WTC11 (cell line): ENCODE measurements around the gene MVD. TPM values are rescaled to one million over a fixed set of nuclear protein-coding genes. Genes with fewer than 3 reads are reported as not detected.

Experiments
- ATAC-seq: fragments of 200-7000 bp; cut with Tn5 transposase; 2 replicates; pipeline ENCODE4 v1.10.0; 2021; ENCODE audit warnings: mild to moderate bottlenecking, moderate library complexity
- CTCF ChIA-PET: fragments of 300-600 bp; sonication (Branson Sonifier 250); formaldehyde crosslinking; loops from one replicate; lab custom pipeline; 2021; ENCODE audit warnings: antibody characterized with exemption; lab: Charles Lee
- POLR2A ChIA-PET: fragments of 350-600 bp; sonication (Branson Sonifier 250); formaldehyde crosslinking; loops from one replicate; lab custom pipeline; 2021; ENCODE audit warnings: antibody characterized with exemption; lab: Charles Lee
- DNase-seq: peaks from one replicate; pipeline ENCODE4 v3.0.0; 2021; ENCODE audit warnings: low spot score
- H3K27ac Mint-ChIP-seq: 2 replicates; pipeline ENCODE4 v1.8.0; 2021; ENCODE audit warnings: mixed read lengths
- H3K27me3 Mint-ChIP-seq: 2 replicates; pipeline ENCODE4 v1.8.0; 2021; ENCODE audit warnings: low read depth, mild to moderate bottlenecking, moderate library complexity, mixed read lengths
- H3K36me3 Mint-ChIP-seq: 2 replicates; pipeline ENCODE4 v1.8.0; 2021; ENCODE audit warnings: mixed read lengths
- H3K4me1 Mint-ChIP-seq: 2 replicates; pipeline ENCODE4 v1.8.0; 2022; ENCODE audit warnings: mixed read lengths
- H3K4me3 Mint-ChIP-seq: 2 replicates; pipeline ENCODE4 v1.8.0; 2021; ENCODE audit warnings: mild to moderate bottlenecking, moderate library complexity, mixed read lengths
- H3K9me3 Mint-ChIP-seq: 2 replicates; pipeline ENCODE4 v1.8.0; 2021; ENCODE audit warnings: mixed read lengths
- AR ChIP-seq: fragments of 250-450 bp; sonication (Bioruptor Pico); IDR thresholded peaks from 2 replicates; pipeline ENCODE4 v1.9.0; 2021; ENCODE audit warnings: mild to moderate bottlenecking
- ATF3 ChIP-seq: sonication (generic); formaldehyde crosslinking; conservative IDR thresholded peaks from 2 replicates; pipeline ENCODE4 v1.8.1; 2022; ENCODE audit warnings: mild to moderate bottlenecking, missing genetic modification reagents
- CBFB ChIP-seq: sonication (generic); formaldehyde crosslinking; IDR thresholded peaks from 2 replicates; pipeline ENCODE4 v1.8.1; 2022; ENCODE audit warnings: mild to moderate bottlenecking, low read depth, missing genetic modification reagents
- CTCF ChIP-seq: fragments of 200-600 bp; IDR thresholded peaks from 2 replicates; pipeline ENCODE4 v1.8.0; 2022; ENCODE audit warnings: antibody characterized with exemption
- E2F5 ChIP-seq: sonication (generic); formaldehyde crosslinking; IDR thresholded peaks from 2 replicates; pipeline ENCODE4 v1.8.1; 2022; ENCODE audit warnings: mild to moderate bottlenecking, moderate library complexity, missing genetic modification reagents
- ETV6 ChIP-seq: sonication (generic); formaldehyde crosslinking; IDR thresholded peaks from 2 replicates; pipeline ENCODE4 v1.8.1; 2022; ENCODE audit warnings: mild to moderate bottlenecking, missing genetic modification reagents
- FOXJ3 ChIP-seq: sonication (generic); formaldehyde crosslinking; IDR thresholded peaks from 2 replicates; pipeline ENCODE4 v1.9.0; 2021; ENCODE audit warnings: missing genetic modification reagents, mild to moderate bottlenecking, borderline replicate concordance
- FOXP1 ChIP-seq: sonication (generic); formaldehyde crosslinking; IDR thresholded peaks from 2 replicates; pipeline ENCODE4 v1.8.0; 2022; ENCODE audit warnings: missing genetic modification reagents, mild to moderate bottlenecking, moderate library complexity, borderline replicate concordance
- OVOL2 ChIP-seq: fragments of 250-450 bp; sonication (Bioruptor Pico); IDR thresholded peaks from 2 replicates; pipeline ENCODE4 v1.9.0; 2021; ENCODE audit warnings: mild to moderate bottlenecking, borderline replicate concordance
- RELA ChIP-seq: sonication (generic); formaldehyde crosslinking; IDR thresholded peaks from 2 replicates; pipeline ENCODE4 v1.8.1; 2022; ENCODE audit warnings: missing genetic modification reagents, mild to moderate bottlenecking, borderline replicate concordance
- SOX15 ChIP-seq: fragments of 250-450 bp; sonication (Bioruptor Pico); IDR thresholded peaks from 2 replicates; pipeline ENCODE4 v1.9.0; 2021; ENCODE audit warnings: mild to moderate bottlenecking
- SP1 ChIP-seq: sonication (generic); formaldehyde crosslinking; conservative IDR thresholded peaks from 2 replicates; pipeline ENCODE4 v1.8.1; 2022; ENCODE audit warnings: missing genetic modification reagents
- STAT6 ChIP-seq: sonication (generic); formaldehyde crosslinking; conservative IDR thresholded peaks from 2 replicates; pipeline ENCODE4 v1.8.1; 2023; ENCODE audit warnings: mild to moderate bottlenecking, low read depth, missing genetic modification reagents, moderate library complexity
- TCF7 ChIP-seq: sonication (generic); formaldehyde crosslinking; IDR thresholded peaks from 2 replicates; pipeline ENCODE4 v1.8.0; 2022; ENCODE audit warnings: mild to moderate bottlenecking, low read depth, missing genetic modification reagents, moderate library complexity
- ZBTB21 ChIP-seq: sonication (generic); formaldehyde crosslinking; IDR thresholded peaks from 2 replicates; pipeline ENCODE4 v1.8.1; 2023; ENCODE audit warnings: mild to moderate bottlenecking, missing genetic modification reagents, borderline replicate concordance
- ZNF121 ChIP-seq: sonication (generic); formaldehyde crosslinking; IDR thresholded peaks from 2 replicates; pipeline ENCODE4 v1.8.0; 2023; ENCODE audit warnings: missing genetic modification reagents
- ZNF138 ChIP-seq: sonication (generic); formaldehyde crosslinking; conservative IDR thresholded peaks from 2 replicates; pipeline ENCODE4 v1.8.1; 2022; ENCODE audit warnings: mild to moderate bottlenecking, moderate library complexity, missing genetic modification reagents
- ZNF263 ChIP-seq: sonication (generic); formaldehyde crosslinking; IDR thresholded peaks from 2 replicates; pipeline ENCODE4 v1.8.1; 2022; ENCODE audit warnings: low read depth, mild to moderate bottlenecking, moderate library complexity, missing genetic modification reagents
- ZNF317 ChIP-seq: sonication (generic); formaldehyde crosslinking; IDR thresholded peaks from 2 replicates; pipeline ENCODE4 v1.8.1; 2023; ENCODE audit warnings: low read depth, mild to moderate bottlenecking, moderate library complexity, missing genetic modification reagents, borderline replicate concordance
- ZNF396 ChIP-seq: fragments of 250-450 bp; sonication (Bioruptor Pico); IDR thresholded peaks from 2 replicates; pipeline ENCODE4 v1.8.0; 2021; ENCODE audit warnings: mild to moderate bottlenecking, moderate library complexity, borderline replicate concordance
- ZNF416 ChIP-seq: fragments of 250-450 bp; sonication (Bioruptor Pico); IDR thresholded peaks from 2 replicates; pipeline ENCODE4 v1.9.0; 2021; ENCODE audit warnings: mild to moderate bottlenecking, inconsistent platforms
- ZNF532 ChIP-seq: fragments of 250-450 bp; sonication (Bioruptor Pico); IDR thresholded peaks from 2 replicates; pipeline ENCODE4 v1.9.0; 2021; ENCODE audit warnings: mild to moderate bottlenecking, borderline replicate concordance
- total RNA-seq: library from RNA; stranded (reverse); gene quantifications from 3 replicates; pipeline ENCODE4 v1.2.3, GENCODE V29; 2021

The MVD gene
- total RNA-seq, 1 experiment from 2014 or later = 113 TPM

- no peak for TF ChIP-seq STAT6 (CRISPR knock-in tag)
- no peak for TF ChIP-seq RELA (CRISPR knock-in tag)
- no peak for TF ChIP-seq OVOL2 (CRISPR knock-in tag)
- TF ChIP-seq ZNF416 = no peak
- TF ChIP-seq ZBTB21 (CRISPR knock-in tag) = no peak
- no peak for TF ChIP-seq ATF3
- no peak for TF ChIP-seq SOX15 (CRISPR knock-in tag)
- no peak for TF ChIP-seq CBFB (CRISPR knock-in tag)
- TF ChIP-seq FOXJ3 = no peak
- TF ChIP-seq ZNF138 (CRISPR knock-in tag) = no peak
These were observed 33.1 kb downstream of the MVD start (continued) for GRCh38 chr16:88629835-88630234.

- Mint-ChIP-seq H3K9me3 (no peaks in the 10 kb centered on the region), H3K27me3 (no peaks in the 10 kb centered on the region), H3K27ac (peak overlapping the region; percentile 53; the same call in 1 of the 2 replicates), H3K36me3 (peaks cover 35% of the 10 kb centered on the region), H3K4me1 (peaks cover 6% of the 10 kb centered on the region), H3K4me3 (no peak overlapping the region)
- ChIA-PET CTCF (interaction anchor here (0.6 to 3.7 kb wide), 15 partner anchors 8 to 176 kb away, joined by 3 to 29 read pairs (median 5); partner anchors contain the start of genes IL17C, MVD and ZFPM1), POLR2A (no interaction called here)
- peak; percentile 85 for DNase-seq
- ATAC-seq = peak; percentile 88
- TF ChIP-seq AR (CRISPR knock-in tag) (no peak), ZNF532 (no peak), ZNF121 (no peak), ZNF263 (CRISPR knock-in tag) (no peak), CBFB (CRISPR knock-in tag) (no peak), SP1 (CRISPR knock-in tag) (no peak), ZNF317 (CRISPR knock-in tag) (no peak), ZNF396 (no peak), TCF7 (CRISPR knock-in tag) (no peak), FOXP1 (CRISPR knock-in tag) (no peak), SOX15 (CRISPR knock-in tag) (no peak), E2F5 (CRISPR knock-in tag) (no peak), ETV6 (CRISPR knock-in tag) (peak; percentile 31; the same call in 1 of the 2 replicates), CTCF (peak; percentile 47)
These were observed 34.3 kb downstream of the MVD start for GRCh38 chr16:88628512-88628974.
